ENCODE results near the gene KRT39. TPM values are rescaled to one million over a fixed set of nuclear protein-coding genes. Genes with fewer than 3 reads are reported as not detected.

Gene KRT39
- total and polyA plus RNA-seq, 10 of the 15 experiments (the other 5 are each of a cell fraction or from before 2014, with no cell fraction given), result not detected

- Histone ChIP-seq H3K9ac (ENCODE audit: control insufficient read depth, insufficient read depth, low read length) (no peak overlapping the region), H3K27ac (ENCODE audit: control insufficient read depth, insufficient read depth) (no peak overlapping the region), H3K27me3 (replicated peaks in 1 of 2; ENCODE audit: control insufficient read depth in 2 of 2, insufficient read depth in 2 of 2, low read length in 1 of 2) (no peaks in the 10 kb centered on the region), H2AFZ (ENCODE audit: control insufficient read depth, low read depth, low read length) (no peak overlapping the region), H3K36me3 (ENCODE audit: control insufficient read depth in 2 of 2, insufficient read depth in 2 of 2, low read length in 1 of 2) (no peaks in the 10 kb centered on the region), H3K4me3 (no peak overlapping the region), H4K20me1 (ENCODE audit: control insufficient read depth, insufficient read depth) (no peaks in the 10 kb centered on the region), H3K4me1 (ENCODE audit: control insufficient read depth, insufficient read depth, low read length) (no peaks in the 10 kb centered on the region), H3K4me2 (ENCODE audit: control insufficient read depth, insufficient read depth) (no peak overlapping the region), H3K9me3 (replicated peaks; ENCODE audit: control insufficient read depth, insufficient read depth, low read length) (no peaks in the 10 kb centered on the region), H3K79me2 (ENCODE audit: control insufficient read depth, insufficient read depth, low read length) (no peaks in the 10 kb centered on the region)
- in situ Hi-C loops (cut with MboI) (no loop called here), intact Hi-C loops (cut with micrococcal nuclease; ENCODE audit: unreplicated experiment) (no loop called here)
- ATAC-seq (no peak), DNase-seq (ENCODE audit: low read depth, low spot score) (no peak), FAIRE-seq (no peak)
- no TSS peak for BruUV-seq (replicated peaks)
- SMC1A ChIA-PET (ENCODE audit: uncharacterized antibody, unreplicated experiment), result no interaction called here
- POLR2A ChIA-PET, result no interaction called here
- RAD21 ChIA-PET (ENCODE audit: unreplicated experiment), result no interaction called here
- CTCF ChIA-PET, result no interaction called here
- TF ChIP-seq KDM1A (IDR thresholded peaks at IDR 0.05; ENCODE audit: borderline replicate concordance) (no peak), ZNF24 (IDR thresholded peaks at IDR 0.05) (no peak), RFX5 (IDR thresholded peaks at IDR 0.05; ENCODE audit: low read depth, low read length) (no peak), ESRRA (IDR thresholded peaks at IDR 0.05; ENCODE audit: low read length) (no peak), EP300 (IDR thresholded peaks at IDR 0.05; ENCODE audit: borderline replicate concordance in 1 of 2, control insufficient read depth in 1 of 2, low read depth in 2 of 2, low read length in 2 of 2) (no peak), RB1 (IDR thresholded peaks at IDR 0.05; ENCODE audit: borderline replicate concordance) (no peak), KAT2A (conservative IDR thresholded peaks at IDR 0.05; ENCODE audit: control insufficient read depth, low read depth, low read length) (no peak), ZBTB33 (IDR thresholded peaks at IDR 0.05) (no peak), FOXM1 (IDR thresholded peaks at IDR 0.05; ENCODE audit: low read depth, low read length) (no peak), SMAD5 (IDR thresholded peaks at IDR 0.05; ENCODE audit: low read depth) (no peak), POU2F2 (IDR thresholded peaks at IDR 0.05; ENCODE audit: borderline replicate concordance, low read depth, low read length) (no peak), RAD51 (IDR thresholded peaks at IDR 0.05) (no peak)
- TF ChIP-seq, protein P1, sequence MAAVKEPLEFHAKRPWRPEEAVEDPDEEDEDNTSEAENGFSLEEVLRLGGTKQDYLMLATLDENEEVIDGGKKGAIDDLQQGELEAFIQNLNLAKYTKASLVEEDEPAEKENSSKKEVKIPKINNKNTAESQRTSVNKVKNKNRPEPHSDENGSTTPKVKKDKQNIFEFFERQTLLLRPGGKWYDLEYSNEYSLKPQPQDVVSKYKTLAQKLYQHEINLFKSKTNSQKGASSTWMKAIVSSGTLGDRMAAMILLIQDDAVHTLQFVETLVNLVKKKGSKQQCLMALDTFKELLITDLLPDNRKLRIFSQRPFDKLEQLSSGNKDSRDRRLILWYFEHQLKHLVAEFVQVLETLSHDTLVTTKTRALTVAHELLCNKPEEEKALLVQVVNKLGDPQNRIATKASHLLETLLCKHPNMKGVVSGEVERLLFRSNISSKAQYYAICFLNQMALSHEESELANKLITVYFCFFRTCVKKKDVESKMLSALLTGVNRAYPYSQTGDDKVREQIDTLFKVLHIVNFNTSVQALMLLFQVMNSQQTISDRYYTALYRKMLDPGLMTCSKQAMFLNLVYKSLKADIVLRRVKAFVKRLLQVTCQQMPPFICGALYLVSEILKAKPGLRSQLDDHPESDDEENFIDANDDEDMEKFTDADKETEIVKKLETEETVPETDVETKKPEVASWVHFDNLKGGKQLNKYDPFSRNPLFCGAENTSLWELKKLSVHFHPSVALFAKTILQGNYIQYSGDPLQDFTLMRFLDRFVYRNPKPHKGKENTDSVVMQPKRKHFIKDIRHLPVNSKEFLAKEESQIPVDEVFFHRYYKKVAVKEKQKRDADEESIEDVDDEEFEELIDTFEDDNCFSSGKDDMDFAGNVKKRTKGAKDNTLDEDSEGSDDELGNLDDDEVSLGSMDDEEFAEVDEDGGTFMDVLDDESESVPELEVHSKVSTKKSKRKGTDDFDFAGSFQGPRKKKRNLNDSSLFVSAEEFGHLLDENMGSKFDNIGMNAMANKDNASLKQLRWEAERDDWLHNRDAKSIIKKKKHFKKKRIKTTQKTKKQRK (IDR thresholded peaks at IDR 0.05; ENCODE audit: low read depth, low read length), result no peak
- 79% methylated on average over 6 of the region's 6 CpGs for WGBS (ENCODE audit: insufficient coverage, insufficient replicate concordance, low lambda C conversion rate, missing lambda C conversion rate)
These were observed 21.3 kb downstream of the KRT39 start for GRCh38 chr17:40945414-40945813.

All from GM12878 (cell line).